SK-MEL-5 (cell line): Measurements from ENCODE around the gene SPDYE4. TPM values are rescaled to one million over a fixed set of nuclear protein-coding genes. Genes with fewer than 3 reads are reported as not detected.
A peak's percentile ranks its signal among the peaks of the same experiment; 100 is the strongest.

Experiments
- DNase-seq: peaks from one replicate; pipeline ENCODE4 v3.0.0-alpha.2; 2016; ENCODE audit warnings: low read depth, low spot score
- in situ Hi-C: cut with HindIII; loops from 2 replicates; pipeline ENCODE4 v1.10.0; 2016; ENCODE audit warnings: low sequenced_read_pairs, high pct_unique_total_duplicates, low pct_unique_long_range_greater_than_20kb
- total RNA-seq: library from RNA; depleted of rRNA; stranded (reverse); fragments of >200 nt; shearing (Covaris generic); gene quantifications from 2 replicates; pipeline ENCODE4 v1.2.3, GENCODE V29; 2014

The SPDYE4 gene
- total RNA-seq, 1 experiment from 2014 or later = not detected

- in situ Hi-C loops = no loop called here
- DNase-seq = no peak
These were observed 11.7 kb downstream of the SPDYE4 start for GRCh38 chr17:8746501-8747236.

- in situ Hi-C loops = no loop called here
- DNase-seq = peak; percentile 47
These were observed 12.5 kb downstream of the SPDYE4 start for GRCh38 chr17:8745586-8746500.

DNA sequence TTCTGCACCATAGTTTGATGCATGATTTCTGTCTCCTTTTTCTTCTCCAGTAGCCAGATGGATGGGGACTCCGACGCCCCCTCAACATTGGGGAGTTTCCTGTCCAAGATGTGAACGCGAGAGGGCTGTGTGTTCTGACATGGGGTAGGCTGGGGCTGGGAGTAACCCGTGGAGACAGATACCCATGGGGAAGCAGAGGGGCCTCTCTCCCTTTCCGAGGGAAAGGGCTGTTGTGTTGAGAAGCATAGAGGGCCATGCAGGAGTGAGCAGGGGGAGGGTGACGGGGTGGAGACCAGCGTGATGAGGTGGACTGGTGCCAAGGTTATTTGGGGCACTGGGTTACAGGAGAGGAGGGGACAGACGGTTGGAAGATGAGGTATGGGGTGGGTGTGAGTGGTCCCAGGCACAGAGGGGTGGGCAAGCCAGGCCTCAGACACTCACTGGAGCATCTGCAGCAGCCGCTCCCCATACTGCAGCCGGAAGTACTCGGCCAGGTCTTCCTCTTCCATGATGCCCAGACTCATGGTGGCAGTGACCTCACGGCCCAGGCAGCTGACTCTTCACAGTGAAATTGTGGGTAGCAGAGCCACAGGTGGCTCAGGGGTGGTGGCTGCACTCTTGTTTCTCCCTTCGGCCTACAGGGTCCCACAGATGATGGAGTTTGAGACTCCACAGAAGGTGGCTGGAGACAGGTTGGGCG, 14.1 kb downstream of the SPDYE4 start:
- in situ Hi-C loops = no loop called here
- no peak for DNase-seq

- DNase-seq = no peak
- in situ Hi-C loops = no loop called here
These were observed 15.5 kb downstream of the SPDYE4 start for GRCh38 chr17:8742819-8743218.

GRCh38 chr17:8742274-8742673, 16.1 kb downstream of the SPDYE4 start:
- in situ Hi-C loops = no loop called here
- DNase-seq = no peak

DNA sequence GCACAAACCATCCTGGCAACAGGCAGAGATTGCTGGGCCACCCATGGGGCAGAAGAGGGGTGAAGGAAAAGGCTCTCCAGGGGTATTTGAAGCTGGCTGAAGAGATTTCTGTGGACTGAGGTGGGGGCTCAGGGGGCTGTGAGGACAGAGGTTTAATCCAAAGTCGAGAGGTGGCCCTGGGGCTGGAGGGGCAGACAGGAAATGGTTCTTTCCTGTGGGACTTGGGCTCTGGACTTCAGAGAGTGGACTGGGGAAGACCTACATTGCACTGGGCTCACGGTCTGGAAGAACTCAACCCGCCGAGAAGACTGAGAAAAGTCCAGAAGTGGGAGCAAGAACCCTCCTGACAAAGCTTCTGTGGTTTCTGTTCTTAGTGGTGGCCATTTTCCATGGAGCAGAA, 16.6 kb downstream of the SPDYE4 start:
- DNase-seq = no peak
- in situ Hi-C loops = no loop called here

DNA sequence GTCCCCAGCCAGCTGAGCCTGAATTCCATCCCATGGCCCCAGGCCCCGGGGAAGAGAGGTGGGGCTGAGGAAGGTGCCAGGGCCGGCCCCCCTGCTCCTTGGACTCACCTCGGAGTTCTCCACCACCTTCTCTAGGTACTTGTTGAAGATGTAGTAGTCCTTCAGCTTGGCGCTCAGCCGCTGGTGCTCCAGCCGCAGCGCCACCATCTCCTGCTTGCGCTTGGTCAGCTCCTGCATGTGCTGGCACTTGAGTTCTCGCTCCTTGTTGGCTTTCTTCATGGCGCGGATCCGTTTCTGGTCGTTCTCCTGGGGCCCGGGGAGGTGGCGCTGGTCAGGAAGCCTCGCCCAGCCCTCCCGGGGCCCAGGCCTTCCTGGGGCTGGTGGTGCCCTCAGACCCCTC, 17.0 kb downstream of the SPDYE4 start:
- no peak for DNase-seq
- in situ Hi-C loops = no loop called here

- in situ Hi-C loops = no loop called here
- peak; percentile 25 for DNase-seq
These were observed 17.9 kb downstream of the SPDYE4 start for GRCh38 chr17:8740486-8740885.

DNA sequence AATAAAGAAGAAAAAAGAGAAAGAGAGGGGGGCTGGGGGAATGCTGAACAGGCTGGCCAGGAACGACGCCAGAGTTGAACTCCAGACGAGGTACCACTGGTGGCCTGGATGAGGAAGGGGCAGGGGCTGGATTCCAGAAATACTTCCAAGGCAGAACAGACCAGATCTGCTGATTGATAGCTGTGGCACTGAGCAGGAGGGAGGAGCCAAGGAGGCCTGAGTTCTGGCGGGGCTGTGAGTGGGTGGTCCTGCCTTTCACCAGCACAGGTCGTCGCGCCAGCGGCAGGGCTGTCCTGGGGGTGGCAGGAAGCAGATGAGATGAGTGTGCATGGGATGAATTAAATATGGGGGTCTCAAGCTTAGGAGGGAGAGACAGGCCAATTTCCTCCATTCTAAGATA, 19.2 kb downstream of the SPDYE4 start:
- in situ Hi-C loops = no loop called here
- DNase-seq = no peak

- in situ Hi-C loops = no loop called here
- DNase-seq = no peak
These were observed 21.6 kb downstream of the SPDYE4 start for GRCh38 chr17:8736796-8737195.

DNA sequence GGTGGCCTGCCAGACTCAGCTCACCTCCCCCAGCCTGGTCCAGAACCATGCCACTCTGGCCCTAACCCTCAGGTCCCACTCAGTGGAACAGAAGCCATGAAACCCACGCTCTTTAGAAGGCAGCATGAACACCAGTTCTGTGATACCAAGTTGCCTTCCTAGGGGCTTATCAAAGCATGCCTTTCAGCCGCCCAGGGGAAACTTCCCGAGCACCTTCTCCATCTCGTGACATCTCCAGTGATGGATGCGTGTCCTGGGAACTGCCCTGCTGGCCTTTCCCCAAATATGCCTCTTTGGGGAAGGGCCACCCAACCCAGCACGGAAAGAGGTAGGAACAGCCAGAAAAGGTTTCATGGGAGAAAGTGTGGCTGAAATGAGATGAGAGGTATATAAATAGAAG, 22.0 kb downstream of the SPDYE4 start:
- DNase-seq = no peak
- in situ Hi-C loops = no loop called here

- no peak for DNase-seq
- in situ Hi-C loops = no loop called here
These were observed 22.9 kb downstream of the SPDYE4 start for GRCh38 chr17:8735336-8735939.

- DNase-seq = no peak
- in situ Hi-C loops = no loop called here
These were observed 23.5 kb downstream of the SPDYE4 start for GRCh38 chr17:8734876-8735275.

DNA sequence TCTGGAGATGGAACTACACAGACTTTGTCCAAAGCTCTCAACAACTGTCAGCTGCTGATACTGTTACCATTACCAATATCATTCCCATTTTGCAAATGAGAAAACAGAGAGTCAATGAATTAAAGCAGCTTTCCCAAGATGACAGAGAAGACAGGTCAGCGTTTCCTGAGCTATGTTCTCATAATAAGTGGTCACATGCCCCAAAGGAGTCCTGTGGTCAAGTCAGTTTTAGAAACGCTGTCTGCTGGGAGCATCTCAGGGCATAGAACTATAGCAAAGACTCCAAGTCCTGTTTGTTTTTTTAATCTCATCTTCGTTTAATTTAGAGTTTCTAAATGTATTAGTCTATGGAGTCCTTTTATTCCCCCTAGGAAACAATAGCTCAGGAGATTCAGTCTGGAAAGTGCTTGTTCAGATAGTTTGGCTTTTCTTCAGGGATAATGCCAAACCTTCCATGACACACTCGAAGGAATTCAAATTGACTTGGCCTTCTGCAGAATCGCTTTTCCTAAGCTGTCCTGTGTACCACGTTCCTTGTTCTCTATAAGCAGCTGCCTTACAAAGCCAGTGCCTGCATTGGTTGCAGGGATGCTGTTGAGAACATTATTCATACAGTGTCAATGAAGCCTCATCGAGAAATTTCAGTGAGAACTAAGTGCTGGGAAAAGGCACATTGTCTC, 25.8 kb downstream of the SPDYE4 start:
- peak; percentile 17 for DNase-seq
- in situ Hi-C loops = no loop called here

GRCh38 chr17:8729860-8730259, 28.5 kb downstream of the SPDYE4 start:
- no peak for DNase-seq
- in situ Hi-C loops = no loop called here

DNA sequence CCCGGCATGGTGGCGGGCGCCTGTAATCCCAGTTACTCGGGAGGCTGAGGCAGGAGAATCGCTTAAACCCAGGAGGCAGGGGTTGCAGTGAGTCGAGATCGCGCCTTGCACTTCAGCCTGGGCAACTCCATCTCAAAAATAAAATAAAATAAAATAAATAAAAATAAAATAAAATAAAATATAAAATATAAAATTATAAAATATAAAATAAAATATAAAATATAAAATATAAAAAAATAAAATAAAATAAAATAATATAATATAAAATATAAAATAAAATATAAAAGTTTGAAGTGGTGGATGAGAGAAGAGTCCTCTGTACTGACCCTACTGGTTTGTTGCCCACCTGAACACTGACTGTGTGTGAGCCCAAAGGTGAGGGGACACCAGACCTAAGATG, 28.9 kb downstream of the SPDYE4 start:
- no peak for DNase-seq
- in situ Hi-C loops = no loop called here

GRCh38 chr17:8728971-8729370, 29.4 kb downstream of the SPDYE4 start:
- in situ Hi-C loops = no loop called here
- DNase-seq = no peak
